ENCODE data around the gene GABRG3.

The GABRG3 gene

DNA sequence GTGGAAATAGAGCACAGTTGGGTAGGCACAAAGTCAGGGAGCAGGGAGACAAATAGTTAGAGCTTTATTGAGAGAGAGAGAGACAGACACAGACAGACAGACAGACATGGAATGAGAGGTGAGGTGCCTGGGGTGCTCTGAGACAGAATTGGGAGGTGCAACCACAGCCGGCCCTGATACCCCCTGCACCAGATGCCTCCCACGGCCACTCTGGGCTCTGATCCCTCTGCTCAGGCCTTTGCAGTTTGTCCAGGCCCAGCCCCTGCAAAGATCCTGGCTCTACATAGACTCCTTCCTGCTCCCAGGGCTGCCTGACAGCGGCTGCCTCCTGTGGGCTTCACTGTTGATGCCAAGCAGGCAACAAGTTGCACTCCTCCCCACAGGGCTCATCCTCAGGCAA lies 283.8 kb downstream of the GABRG3 start:
- DNase-seq: no peak

DNA sequence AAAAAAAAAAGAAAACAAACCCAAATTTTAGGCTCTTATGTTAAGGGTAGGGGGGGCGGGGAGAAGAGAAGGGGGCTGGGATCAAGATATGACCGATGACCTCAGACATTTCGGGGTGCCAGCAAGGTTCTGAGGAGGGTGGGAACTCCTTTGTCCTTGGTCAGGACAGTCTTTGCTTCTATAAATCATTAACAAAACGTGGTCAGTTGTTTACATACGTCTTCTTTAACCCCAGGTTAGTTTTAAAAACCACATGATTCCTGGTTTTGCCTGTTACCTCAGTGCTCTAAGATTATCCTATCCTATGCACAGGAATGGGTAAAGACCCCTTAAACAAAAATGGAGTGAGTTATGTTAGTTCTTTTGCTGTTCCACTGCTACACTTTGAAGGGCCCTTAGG lies 285.5 kb downstream of the GABRG3 start:
- DNase-seq: no peak

DNA sequence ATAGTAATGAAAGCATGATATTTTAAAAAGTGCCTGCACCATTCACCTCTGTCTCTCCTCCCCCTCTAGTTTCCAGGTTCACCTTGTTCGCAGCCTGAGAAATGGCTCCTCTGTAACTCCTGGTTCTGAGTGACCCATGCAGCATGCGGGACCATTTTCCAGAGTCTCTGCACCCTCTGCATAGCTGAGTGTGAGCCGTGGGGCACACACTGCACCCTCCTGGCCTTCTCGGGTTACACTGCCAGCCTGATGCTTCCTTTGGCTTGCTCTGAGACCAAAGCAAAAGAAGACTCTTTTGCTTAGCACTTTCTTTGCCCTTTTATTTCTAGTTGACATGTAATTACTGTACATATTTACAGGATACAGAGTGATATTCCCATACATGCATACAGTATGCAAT lies 287.3 kb downstream of the GABRG3 start:
- DNase-seq: peak; percentile 20

DNA sequence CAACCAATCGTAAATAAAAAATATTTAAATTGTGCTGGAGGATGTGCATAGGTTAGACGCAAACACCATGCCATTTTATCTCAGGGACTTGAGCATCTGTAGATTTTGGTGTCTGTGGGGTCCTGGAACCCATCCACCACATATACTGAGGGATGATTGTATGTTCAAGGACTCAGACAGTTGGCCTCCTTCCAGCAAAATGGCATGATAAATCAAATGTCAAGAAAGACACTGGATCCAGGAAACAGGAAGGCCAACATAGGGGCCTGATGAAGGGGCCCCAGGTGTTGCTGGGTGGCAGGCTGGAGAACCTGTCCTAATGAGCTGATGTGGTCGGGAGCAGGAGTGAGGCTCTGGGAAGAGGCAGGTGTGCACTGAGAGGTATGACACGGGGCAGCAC lies 289.5 kb downstream of the GABRG3 start:
- DNase-seq: peak; percentile 65

DNA sequence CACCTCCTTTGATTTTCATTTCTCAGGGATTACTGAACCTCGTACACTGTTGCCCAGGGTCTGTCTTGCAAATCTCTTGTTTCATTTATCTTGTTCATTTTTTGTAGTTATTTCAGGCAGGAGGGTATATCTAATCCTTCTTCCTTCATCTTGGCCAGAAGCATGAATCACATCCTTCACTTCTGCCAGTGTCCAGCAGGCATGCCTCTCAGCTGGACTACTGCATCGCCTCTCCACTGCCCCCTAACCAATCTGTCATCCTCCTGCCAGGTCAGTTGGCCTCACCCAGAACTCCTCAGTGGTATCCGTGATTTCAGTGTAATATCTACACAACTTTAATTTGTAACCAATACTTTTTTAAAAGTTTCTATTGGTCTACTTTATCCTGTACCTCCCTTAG lies 297.9 kb downstream of the GABRG3 start:
- no peak for DNase-seq

DNA sequence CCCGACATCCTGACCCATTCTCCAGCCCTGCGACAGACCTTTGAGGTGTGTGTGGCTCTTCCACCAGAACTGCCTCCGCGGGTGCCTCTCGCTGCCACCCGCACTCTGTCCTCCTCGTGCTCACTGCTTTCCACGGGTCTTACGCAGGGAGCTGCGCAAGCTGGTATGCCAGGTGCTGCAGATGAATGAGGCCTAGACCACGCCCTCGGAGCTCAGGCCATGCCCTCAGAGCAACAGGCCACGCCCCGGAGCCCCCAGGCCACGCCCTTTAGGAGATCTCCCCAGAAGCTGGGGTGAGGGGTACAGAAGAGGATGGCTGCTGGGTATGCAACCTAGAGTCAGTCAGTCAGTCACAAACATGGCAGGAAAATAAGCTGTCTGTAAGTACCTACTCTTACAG lies 300.3 kb downstream of the GABRG3 start:
- DNase-seq: no peak

DNA sequence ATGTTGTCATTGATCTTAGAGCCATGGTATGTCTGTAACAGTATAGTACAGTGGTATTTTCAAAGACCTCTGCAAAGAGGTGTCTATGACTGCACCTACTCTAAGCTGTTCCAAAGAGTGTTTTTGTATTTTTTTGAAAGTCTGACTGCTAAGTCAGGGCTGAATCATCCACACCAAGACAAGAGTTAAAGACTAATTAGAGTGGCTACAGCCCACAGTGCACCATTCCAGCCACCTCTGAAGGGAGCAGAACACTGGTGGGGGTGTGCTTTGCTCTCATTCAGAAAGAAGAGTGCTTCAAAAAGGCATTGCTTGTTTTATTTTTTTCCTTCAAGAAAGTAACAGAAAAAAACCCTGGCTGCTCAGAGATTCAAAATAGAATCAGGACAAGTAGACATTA lies 301.4 kb downstream of the GABRG3 start:
- no peak for DNase-seq

DNA sequence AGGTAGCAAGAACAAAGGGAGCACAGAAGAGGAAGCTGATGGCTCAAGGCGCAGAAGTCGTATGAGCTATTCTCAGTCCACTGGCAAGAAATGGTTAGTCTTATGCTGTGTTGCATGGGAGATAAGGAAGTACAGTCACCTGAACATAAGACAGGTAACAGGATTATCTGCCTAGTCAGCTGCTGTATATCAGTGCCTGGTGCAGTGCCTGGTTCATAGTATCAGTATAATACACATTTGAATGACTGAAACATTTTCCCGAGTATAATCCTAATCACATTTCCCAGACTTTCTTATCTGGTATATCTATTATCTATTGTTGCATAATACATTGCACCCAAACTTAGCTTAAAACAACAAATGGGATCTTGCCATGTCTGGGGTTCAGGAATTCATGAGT lies 302.5 kb downstream of the GABRG3 start:
- no peak for DNase-seq

DNA sequence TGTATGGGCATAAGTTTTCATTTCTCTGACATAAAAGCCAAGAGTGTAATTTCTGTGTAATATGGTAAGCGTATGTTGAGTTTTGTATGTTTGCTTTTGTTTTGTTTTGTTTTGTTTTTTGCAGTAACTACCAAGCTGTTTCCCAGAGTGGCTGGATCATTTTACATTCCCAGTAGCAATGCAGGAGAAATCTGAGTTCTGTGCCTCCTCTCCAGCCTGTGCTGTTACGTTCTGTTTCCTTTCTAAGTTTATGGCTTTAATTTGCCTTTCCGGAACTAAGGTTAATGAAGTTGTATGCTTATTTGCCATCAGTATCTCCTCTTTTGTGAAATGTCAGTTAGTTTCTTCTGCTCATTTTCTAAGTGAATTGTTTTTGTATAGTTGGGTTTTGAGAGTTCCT lies 307.8 kb downstream of the GABRG3 start:
- DNase-seq: peak; percentile 8

DNA sequence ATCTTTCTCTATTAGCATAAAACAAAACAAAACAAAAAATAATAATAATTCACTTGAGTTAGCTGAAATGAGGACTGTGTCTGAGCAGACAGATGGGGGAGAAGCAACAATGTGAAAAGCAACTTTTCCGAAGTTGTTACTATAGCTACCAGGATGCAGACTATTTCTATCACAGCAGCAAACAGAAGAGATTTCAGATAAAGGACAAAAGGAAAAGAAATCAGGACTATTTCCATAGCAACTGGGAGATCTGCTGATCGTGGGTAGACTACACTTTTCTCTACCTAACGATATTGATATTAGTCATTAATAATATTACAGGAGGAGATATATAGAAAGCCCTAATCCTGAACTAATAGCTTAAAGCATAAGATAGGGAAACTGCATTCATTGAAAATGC lies 321.7 kb downstream of the GABRG3 start:
- no peak for DNase-seq

DNA sequence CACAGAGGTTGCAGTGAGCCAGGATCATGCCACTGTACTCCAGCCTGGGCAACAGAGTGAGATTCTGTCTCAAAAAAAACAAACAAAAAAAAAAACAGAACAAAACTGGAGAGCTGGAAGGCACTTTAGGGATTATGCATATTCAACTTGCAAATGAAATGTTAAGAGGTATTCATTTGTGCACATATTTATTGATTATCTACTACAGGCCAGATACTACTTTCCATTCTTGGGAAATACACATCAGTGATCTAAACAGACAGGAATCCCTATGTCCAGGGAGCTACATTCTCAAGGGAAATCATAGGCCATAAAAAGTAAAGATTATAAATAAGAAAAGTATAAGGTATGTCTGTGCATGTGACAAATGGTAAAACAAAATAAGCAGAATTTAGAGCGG lies 322.6 kb downstream of the GABRG3 start:
- no peak for DNase-seq

DNA sequence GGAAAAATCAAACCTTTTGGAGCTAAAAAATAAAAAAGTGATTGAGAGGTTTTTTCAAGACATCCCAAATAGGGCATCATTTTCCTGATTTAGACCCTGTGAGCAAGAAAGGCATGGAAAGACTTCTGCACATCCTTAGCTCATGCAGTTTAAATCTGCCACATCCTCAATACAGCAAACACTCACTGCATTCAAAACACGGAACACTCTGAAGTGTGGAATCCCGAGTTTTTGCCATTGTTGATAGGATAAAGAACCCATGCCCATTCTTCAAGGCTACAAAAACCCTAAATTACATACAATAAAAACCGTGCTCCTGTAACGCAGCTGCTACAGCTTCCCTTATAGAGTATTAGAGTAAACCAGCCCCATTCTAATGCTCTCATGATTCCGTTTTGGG lies 346.8 kb downstream of the GABRG3 start:
- no peak for DNase-seq

DNA sequence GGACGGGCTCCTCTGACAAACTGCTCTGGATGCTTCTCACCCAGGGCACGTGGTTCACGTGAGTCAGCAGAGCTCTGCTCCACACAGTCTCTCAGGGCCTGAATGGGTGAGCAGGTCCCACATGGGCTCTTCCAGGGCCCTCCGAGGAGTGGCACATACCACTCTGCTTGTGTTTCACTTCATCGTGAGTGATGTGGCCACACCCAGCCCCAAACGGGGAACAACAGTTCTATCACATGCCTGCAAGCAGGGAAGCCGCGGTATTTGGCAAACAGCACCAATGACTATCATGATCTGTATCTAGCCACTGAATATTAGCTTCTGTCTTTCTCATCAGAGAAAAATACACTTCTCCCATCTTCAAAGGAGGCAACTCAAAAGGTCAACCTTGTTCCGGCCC lies 352.8 kb downstream of the GABRG3 start:
- no peak for DNase-seq

DNA sequence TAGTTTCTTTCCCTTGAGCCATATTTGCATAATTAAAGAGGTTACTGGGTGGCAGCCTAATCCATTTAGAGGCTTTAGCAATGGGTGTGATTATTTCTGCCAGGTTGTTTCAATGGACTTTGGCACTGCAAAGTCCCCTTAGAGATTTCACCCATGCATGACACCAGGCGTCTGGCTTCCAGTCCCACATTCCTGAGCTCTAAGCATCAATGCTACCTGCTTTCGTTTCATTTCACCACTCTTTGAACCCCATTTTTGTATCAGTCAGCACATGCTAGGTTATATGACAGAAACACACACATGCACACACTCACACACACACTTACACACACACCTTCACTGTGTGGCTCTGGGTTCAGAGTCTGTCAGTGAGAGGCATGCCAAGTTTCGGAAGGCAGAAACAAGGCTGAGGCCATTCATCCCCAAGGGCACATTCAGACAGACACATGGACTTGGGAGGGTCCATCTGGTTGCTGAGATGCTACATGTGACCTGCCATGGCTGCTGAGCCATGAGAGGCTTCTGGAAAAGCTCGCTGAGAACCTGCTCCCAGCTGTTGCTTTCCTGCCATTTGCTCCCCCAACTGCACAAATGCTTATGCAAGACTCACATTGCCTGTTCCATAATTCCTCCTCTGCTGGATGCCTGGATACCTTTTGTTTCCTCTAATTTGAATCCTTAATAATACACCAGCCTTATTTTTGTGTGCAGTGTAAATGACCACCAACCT lies 354.1 kb downstream of the GABRG3 start:
- peak; percentile 91 for DNase-seq

DNA sequence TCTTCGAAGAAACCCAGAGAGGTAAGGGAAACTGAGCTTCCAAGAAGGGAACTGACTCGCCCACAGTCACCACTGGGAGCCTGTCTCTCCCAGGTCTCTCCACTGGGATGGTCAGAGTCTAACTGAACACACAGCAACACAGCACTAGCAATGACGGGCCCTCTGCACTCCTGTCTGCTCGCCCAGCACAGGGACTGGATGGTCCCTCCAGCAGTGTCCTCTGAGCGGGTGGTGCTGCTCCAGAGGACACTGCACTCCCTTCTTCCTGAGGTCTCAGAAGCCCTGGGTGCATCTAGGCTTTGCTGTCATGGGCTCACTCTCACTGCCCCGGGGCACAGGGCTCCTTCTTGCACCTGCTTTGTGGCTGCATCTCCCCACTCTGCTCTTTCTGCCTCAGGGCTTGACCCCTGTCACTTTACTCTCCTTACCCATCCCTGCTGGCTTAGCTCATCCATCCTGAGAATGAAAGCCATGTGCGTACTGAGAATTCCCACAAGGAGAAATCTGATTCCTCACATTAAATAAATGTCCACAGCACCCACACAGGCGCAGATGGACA lies 356.6 kb downstream of the GABRG3 start:
- peak; percentile 92 for DNase-seq

DNA sequence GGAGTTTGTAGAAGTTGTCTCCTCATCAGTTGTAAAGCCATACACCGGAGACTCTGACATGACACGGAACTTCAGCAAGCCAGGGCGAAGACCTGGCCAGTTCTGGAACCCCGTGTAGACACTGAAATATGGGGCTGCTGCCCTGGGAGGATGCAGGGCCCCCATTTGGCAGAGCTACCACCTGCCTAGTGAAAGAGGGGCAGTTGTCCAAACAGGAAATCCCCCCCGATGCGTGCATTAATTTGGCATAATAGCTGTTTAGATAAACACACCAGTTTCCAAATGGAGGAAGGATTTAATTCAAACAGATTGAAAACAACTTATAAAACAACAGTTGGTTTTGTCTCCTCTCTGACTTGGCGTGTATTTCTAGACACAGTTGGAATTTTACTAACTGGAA lies 357.2 kb downstream of the GABRG3 start:
- DNase-seq: peak; percentile 80

DNA sequence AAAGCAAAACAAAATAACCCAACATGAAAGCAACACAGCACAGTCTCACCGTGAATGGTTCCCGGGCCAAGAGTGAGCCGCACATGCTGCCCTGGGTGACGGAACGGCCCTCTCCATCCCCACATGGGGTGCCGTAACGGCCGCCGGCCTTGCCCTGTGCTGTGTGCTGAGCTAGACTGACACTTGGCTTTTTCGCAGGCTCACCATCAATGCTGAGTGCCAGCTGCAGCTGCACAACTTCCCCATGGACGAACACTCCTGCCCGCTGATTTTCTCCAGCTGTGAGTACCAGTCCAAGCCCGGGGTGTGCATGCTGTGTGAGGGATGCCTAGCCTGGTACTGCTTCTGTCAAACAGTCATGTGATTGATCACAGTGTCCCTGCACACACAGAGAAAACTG lies 357.6 kb downstream of the GABRG3 start:
- peak; percentile 85 for DNase-seq

DNA sequence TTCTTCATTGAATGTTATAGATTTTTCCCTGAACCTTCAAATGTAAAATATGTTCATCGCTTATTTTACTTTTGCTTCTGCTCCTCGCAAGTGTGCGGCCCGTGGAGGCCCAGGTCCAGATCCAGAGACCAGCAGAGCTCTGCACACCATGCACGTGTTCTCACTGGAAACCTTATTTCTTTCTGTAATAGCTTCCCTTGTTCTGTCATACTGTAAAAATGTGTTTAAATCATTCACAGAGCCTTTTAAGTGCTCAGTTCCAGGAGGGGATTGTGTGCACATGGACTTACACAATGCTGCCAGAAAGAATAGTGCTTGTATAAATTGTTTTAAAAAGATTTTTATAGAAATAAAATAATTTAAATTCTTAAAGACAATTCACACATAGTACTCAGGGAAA lies 359.3 kb downstream of the GABRG3 start:
- DNase-seq: no peak

DNA sequence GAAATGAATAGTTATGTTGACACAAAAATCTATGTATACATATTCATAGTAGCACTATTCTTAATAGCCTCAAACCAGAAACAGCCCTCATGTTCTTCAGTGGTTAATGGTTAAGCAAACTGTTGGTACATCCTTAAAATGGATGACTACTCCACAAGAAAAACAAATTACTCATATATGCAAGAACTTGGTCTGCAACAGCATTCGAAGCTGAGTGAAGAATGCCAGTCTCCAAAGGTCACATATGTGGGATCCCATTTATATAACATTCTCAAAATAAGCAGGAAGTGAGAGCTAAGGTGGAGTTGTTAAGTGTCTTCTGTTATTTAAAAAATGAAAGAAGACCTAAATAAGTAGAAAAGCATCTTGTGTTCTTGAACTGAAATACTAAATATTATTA lies 365.7 kb downstream of the GABRG3 start:
- no peak for DNase-seq

DNA sequence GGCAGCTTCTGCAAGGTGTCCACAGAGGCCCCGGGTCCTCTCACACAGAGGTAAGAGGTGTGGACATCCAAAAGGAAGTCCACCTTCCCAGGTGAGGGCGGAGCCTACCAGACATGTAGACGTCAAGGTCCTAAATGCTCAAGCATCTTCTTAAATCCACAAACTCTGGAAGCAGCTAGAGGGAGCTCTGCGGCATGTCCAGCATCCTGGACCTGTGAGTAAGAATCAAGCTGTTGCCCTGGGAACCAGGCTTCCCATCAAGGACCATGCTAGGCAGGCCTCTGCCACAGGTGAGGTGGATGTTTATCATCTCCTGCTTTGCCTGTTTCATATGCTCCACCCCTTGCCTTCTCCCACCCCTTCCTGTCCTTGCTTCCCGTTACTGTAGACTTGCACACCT lies 368.2 kb downstream of the GABRG3 start:
- DNase-seq: peak; percentile 42

DNA sequence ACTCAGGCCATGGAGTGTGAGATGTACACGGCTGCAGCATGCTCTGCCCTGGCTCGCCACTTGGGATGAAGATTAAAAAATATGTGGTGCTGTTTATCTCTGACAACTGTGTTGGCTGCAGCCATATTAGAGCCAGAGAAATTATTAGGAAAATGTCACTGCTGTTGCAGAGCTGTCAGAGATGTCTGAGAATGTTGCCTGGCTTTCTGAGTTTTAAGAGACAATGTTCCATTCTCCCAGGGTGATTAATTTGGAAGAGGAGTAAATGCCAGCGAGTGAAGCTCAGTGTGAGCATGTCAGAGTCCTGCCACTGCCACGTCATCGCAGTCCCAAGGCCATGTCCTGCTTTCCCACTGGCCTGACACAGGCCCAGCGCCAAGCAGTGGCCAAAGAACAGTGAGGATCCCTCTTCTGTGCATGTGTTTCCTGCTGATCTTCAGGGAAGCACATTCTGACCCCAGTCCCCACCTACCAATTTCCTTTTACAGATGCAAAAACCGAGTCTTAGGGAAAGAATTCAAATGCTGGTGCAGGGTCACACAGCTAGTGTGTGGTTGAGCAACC lies 370.9 kb downstream of the GABRG3 start:
- peak; percentile 18 for DNase-seq

DNA sequence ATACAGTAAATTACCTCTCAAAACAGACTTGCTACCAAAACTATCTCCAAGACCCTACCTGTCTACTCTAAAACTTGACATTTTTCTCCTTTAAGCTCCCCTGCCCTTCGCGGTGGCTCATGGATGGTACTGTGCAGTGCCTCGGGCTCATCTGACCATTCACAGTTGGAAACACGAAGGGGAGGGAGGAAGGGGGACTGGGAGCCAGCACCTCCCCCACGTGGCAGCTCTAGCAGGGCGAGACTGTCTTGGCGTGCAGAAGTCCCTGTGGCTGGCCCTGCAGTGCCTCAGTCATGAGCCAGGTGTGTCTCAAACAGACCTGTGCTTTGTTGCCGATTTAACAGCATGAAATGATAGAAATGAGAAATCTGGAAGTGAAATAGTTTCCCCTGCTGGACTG lies 372.0 kb downstream of the GABRG3 start:
- peak; percentile 96 for DNase-seq

DNA sequence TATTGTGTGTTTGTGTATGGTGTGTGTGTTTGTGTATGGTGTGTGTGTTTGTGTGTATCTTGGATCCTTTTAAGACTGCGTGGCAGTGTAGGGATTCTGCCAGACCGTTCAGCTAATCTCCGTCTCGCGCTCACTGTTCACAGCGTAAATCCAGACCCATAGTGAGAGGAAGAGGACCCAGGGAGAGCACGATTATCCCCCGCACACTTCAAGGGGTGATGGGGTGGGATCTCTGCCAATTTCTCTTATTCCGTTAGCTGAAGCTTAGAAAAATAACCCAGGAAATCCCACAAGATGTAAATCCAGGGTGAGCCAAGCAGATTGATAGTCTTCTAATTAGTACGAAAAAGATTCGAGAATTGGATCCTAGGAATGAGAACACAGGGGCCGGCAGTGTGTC lies 381.2 kb downstream of the GABRG3 start:
- peak; percentile 9 for DNase-seq

DNA sequence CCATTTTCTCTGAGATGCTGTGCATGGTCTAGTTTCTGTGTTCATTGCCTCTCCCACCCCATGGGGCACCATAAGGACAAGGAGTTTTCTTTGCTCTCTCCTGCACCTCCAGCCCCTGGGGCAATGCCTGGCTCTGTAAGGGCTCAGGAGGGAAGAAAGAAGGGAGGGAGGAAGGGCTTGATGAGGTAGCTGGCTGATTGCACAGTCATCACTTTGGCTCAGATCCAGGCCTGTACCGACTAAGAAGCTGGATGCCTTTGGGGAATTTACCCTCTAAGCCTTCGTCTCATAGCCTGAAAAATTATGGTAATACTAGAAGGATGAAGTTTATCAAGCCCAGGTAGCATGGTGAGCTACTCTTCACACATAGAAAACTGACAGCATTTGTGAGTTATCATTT lies 382.9 kb downstream of the GABRG3 start:
- DNase-seq: peak; percentile 98

Measured in NCI-H69 (cell line).